Loucy (cell line): ENCODE results near the gene MTPN.

Experiments
- H2AFZ ChIP-seq: fragments of 200-600 bp; sonication (generic); 2 replicates; pipeline ENCODE4 v1.6.0; 2016; ENCODE audit warnings: antibody characterized with exemption, mild to moderate bottlenecking, low read length, moderate library complexity
- H3F3A ChIP-seq: fragments of 200-600 bp; 2 replicates; pipeline ENCODE4 v1.6.0; 2016; ENCODE audit warnings: antibody characterized with exemption, low read depth, mild to moderate bottlenecking
- H3K27me3 ChIP-seq: fragments of 200-600 bp; sonication (generic); 2 replicates; pipeline ENCODE4 v1.6.1; 2014; ENCODE audit warnings: low read length, mild to moderate bottlenecking; ENCODE audit not compliant: insufficient read depth, poor library complexity, severe bottlenecking
- H3K36me3 ChIP-seq: fragments of 200-600 bp; sonication (generic); 2 replicates; pipeline ENCODE4 v1.6.1; 2016; ENCODE audit warnings: low read length; ENCODE audit not compliant: insufficient read depth
- H3K4me1 ChIP-seq: fragments of 200-600 bp; sonication (generic); 2 replicates; pipeline ENCODE4 v1.5.1; 2014; ENCODE audit warnings: low read length, mild to moderate bottlenecking; ENCODE audit not compliant: insufficient read depth, poor library complexity, severe bottlenecking
- H3K4me2 ChIP-seq: fragments of 200-600 bp; sonication (generic); 2 replicates; pipeline ENCODE4 v1.6.0; 2014; ENCODE audit warnings: antibody characterized with exemption, low read length, low read depth, mild to moderate bottlenecking; ENCODE audit not compliant: poor library complexity, severe bottlenecking
- H3K4me3 ChIP-seq: fragments of 200-600 bp; sonication (generic); 2 replicates; pipeline ENCODE4 v1.5.1; 2014; ENCODE audit warnings: low read length, mild to moderate bottlenecking, mixed read lengths; ENCODE audit not compliant: poor library complexity, severe bottlenecking
- H3K79me2 ChIP-seq: fragments of 200-600 bp; sonication (generic); 2 replicates; pipeline ENCODE4 v1.6.1; 2014; ENCODE audit warnings: low read length; ENCODE audit not compliant: insufficient read depth
- H3K9ac ChIP-seq: fragments of 200-600 bp; sonication (generic); 2 replicates; pipeline ENCODE4 v1.6.0; 2014; ENCODE audit warnings: mild to moderate bottlenecking, low read depth, low read length, moderate library complexity; ENCODE audit not compliant: poor library complexity, severe bottlenecking
- H3K9me2 ChIP-seq: fragments of 200-600 bp; sonication (generic); replicated peaks from 2 replicates; pipeline ENCODE4 v1.6.1; 2016; ENCODE audit warnings: low read depth, low read length, mixed read lengths
- H3K9me3 ChIP-seq: fragments of 200-600 bp; sonication (generic); 2 replicates; pipeline ENCODE4 v1.6.1; 2014; ENCODE audit warnings: mild to moderate bottlenecking, antibody characterized with exemption, low read length, low read depth; ENCODE audit not compliant: insufficient read depth
- H4K20me1 ChIP-seq: fragments of 200-600 bp; sonication (generic); 2 replicates; pipeline ENCODE4 v1.6.0; 2014; ENCODE audit warnings: antibody characterized with exemption, low read length, mild to moderate bottlenecking; ENCODE audit not compliant: insufficient read depth, poor library complexity, severe bottlenecking
- CTCF ChIP-seq: fragments of 200-600 bp; sonication (generic); conservative IDR thresholded peaks from 2 replicates; pipeline ENCODE4 v1.5.1; 2014; ENCODE audit warnings: mild to moderate bottlenecking, antibody characterized with exemption, low read length
- EZH2phosphoT487 ChIP-seq: fragments of 200-600 bp; IDR thresholded peaks from 2 replicates; pipeline ENCODE4 v1.6.1; 2018; ENCODE audit warnings: antibody characterized with exemption, mild to moderate bottlenecking, moderate library complexity, borderline replicate concordance

MTPN gene

GRCh38 chr7:135901585-135902540 lies 75.3 kb downstream of the MTPN start:
- Histone ChIP-seq H3K9me2 (no peaks in the 10 kb centered on the region), H2AFZ (no peak overlapping the region), H3K4me2 (no peak overlapping the region), H3K36me3 (no peaks in the 10 kb centered on the region), H3K27me3 (no peaks in the 10 kb centered on the region), H4K20me1 (no peaks in the 10 kb centered on the region), H3F3A (no peaks in the 10 kb centered on the region), H3K4me1 (peaks cover 14% of the 10 kb centered on the region), H3K9me3 (no peaks in the 10 kb centered on the region), H3K9ac (no peak overlapping the region), H3K4me3 (no peak overlapping the region), H3K79me2 (no peaks in the 10 kb centered on the region)
- TF ChIP-seq CTCF (no peak), EZH2phosphoT487 (no peak)

GRCh38 chr7:135900065-135900546 lies 77.1 kb downstream of the MTPN start:
- Histone ChIP-seq H3K9me2 (no peaks in the 10 kb centered on the region), H3K36me3 (no peaks in the 10 kb centered on the region), H3K9me3 (no peaks in the 10 kb centered on the region), H3K9ac (no peak overlapping the region), H3K27me3 (no peaks in the 10 kb centered on the region), H3F3A (no peaks in the 10 kb centered on the region), H2AFZ (no peak overlapping the region), H4K20me1 (no peaks in the 10 kb centered on the region), H3K4me1 (peaks cover 5% of the 10 kb centered on the region), H3K4me3 (no peak overlapping the region), H3K4me2 (no peak overlapping the region), H3K79me2 (no peaks in the 10 kb centered on the region)
- TF ChIP-seq EZH2phosphoT487: no peak
- TF ChIP-seq CTCF: no peak

- TF ChIP-seq EZH2phosphoT487: no peak
- TF ChIP-seq CTCF: no peak
- H3K4me2 ChIP-seq: no peak overlapping the region
- no peak overlapping the region for H3K9ac ChIP-seq
- no peaks in the 10 kb centered on the region for H3K36me3 ChIP-seq
- no peaks in the 10 kb centered on the region for H4K20me1 ChIP-seq
- H3K27me3 ChIP-seq: no peaks in the 10 kb centered on the region
- H3K79me2 ChIP-seq: no peaks in the 10 kb centered on the region
- no peaks in the 10 kb centered on the region for H3K4me1 ChIP-seq
- no peaks in the 10 kb centered on the region for H3K9me2 ChIP-seq
- no peaks in the 10 kb centered on the region for H3F3A ChIP-seq
- no peak overlapping the region for H2AFZ ChIP-seq
- no peak overlapping the region for H3K4me3 ChIP-seq
- no peaks in the 10 kb centered on the region for H3K9me3 ChIP-seq
These were observed 77.6 kb downstream of the MTPN start for GRCh38 chr7:135899458-135900064.
